H1 (cell line): ENCODE results near the gene FAM83G. TPM values are rescaled to one million over a fixed set of nuclear protein-coding genes. Genes with fewer than 3 reads are reported as not detected.

Experiments used
- CTCF ChIA-PET: fragments of 300-600 bp; sonication (Branson Sonifier 250); formaldehyde crosslinking; loops from one replicate; lab custom pipeline; 2021; ENCODE audit not compliant: partially characterized antibody; lab: Charles Lee
- POLR2A ChIA-PET: fragments of 300-600 bp; sonication (Branson Sonifier 250); formaldehyde crosslinking; loops from one replicate; lab custom pipeline; 2021; ENCODE audit warnings: inconsistent platforms; ENCODE audit not compliant: partially characterized antibody; lab: Charles Lee
- DNase-seq, 2 experiments: peaks; one replicate each; pipeline versions ENCODE4 v3.0.0 to v3.0.0-alpha.2; 2010 to 2022; ENCODE audit warnings: low spot score in 2 of 2, low read depth in 1 of 2, mixed read lengths in 1 of 2
- FAIRE-seq: peaks from 2 replicates; lab custom pipeline; 2011; peaks lifted over from hg19 to GRCh38; lab: Jason Lieb, UNC
- H2AFZ ChIP-seq: 2 replicates; pipeline ENCODE4 v1.8.1; 2012; ENCODE audit warnings: low read length, inconsistent platforms
- H2AK5ac ChIP-seq: 2 replicates; pipeline ENCODE4 v1.6.1; 2013; ENCODE audit warnings: low read depth, low read length
- H2BK120ac ChIP-seq: replicated peaks from 2 replicates; pipeline ENCODE3; 2013; ENCODE audit warnings: low read depth, low read length, inconsistent platforms
- H2BK12ac ChIP-seq: 2 replicates; pipeline ENCODE4 v1.6.1; 2013; ENCODE audit warnings: low read depth, low read length
- H2BK15ac ChIP-seq: 2 replicates; pipeline ENCODE4 v1.6.1; 2013; ENCODE audit warnings: low read length
- H2BK20ac ChIP-seq: 2 replicates; pipeline ENCODE4 v1.6.1; 2013; ENCODE audit warnings: low read length
- H2BK5ac ChIP-seq: 2 replicates; pipeline ENCODE4 v1.6.1; 2013; ENCODE audit warnings: low read depth, low read length
- H3K14ac ChIP-seq: 2 replicates; pipeline ENCODE4 v1.6.1; 2013; ENCODE audit warnings: inconsistent platforms; ENCODE audit not compliant: insufficient read length
- H3K18ac ChIP-seq: 2 replicates; pipeline ENCODE4 v1.6.1; 2013; ENCODE audit warnings: low read length; ENCODE audit errors: extremely low read depth
- H3K23ac ChIP-seq: 2 replicates; pipeline ENCODE4 v1.6.1; 2013; ENCODE audit warnings: inconsistent platforms; ENCODE audit not compliant: insufficient read length
- H3K23me2 ChIP-seq: 2 replicates; pipeline ENCODE4 v1.6.1; 2013; ENCODE audit warnings: low read depth, low read length
- H3K27ac ChIP-seq: 2 replicates; pipeline ENCODE4 v1.6.1; 2011; ENCODE audit warnings: low read depth, low read length, inconsistent platforms
- H3K27me3 ChIP-seq, 4 experiments: replicated peaks in 1 of 4; 1 replicate in 1 of 4; 2 replicates in 3 of 4; pipeline versions ENCODE4 v1.6.1 to v1.8.1; 2011 to 2013; ENCODE audit warnings: low read length in 3 of 4, mild to moderate bottlenecking in 3 of 4, inconsistent platforms in 2 of 4, mixed read lengths in 2 of 4, moderate library complexity in 1 of 4; ENCODE audit not compliant: control insufficient read depth in 3 of 4, insufficient read depth in 3 of 4; ENCODE audit errors: extremely low read depth in 1 of 4
- H3K36me3 ChIP-seq, 4 experiments: 2 replicates each; pipeline versions ENCODE4 v1.6.1 to v1.8.1; 2011 to 2013; ENCODE audit warnings: mild to moderate bottlenecking in 4 of 4, low read length in 3 of 4, moderate library complexity in 2 of 4, control low read depth in 1 of 4, inconsistent platforms in 1 of 4; ENCODE audit not compliant: insufficient read depth in 4 of 4, control insufficient read depth in 2 of 4
- H3K4ac ChIP-seq: replicated peaks from 2 replicates; pipeline ENCODE3; 2013; ENCODE audit warnings: low read length, low read depth, mixed read lengths, inconsistent platforms; ENCODE audit not compliant: insufficient read length
- H3K4me1 ChIP-seq, 4 experiments: replicated peaks in 1 of 4; 1 replicate in 1 of 4; 2 replicates in 3 of 4; pipeline versions ENCODE4 v1.6.1 to v1.8.1; 2011 to 2013; ENCODE audit warnings: low read length in 3 of 4, inconsistent platforms in 2 of 4, mixed read lengths in 1 of 4; ENCODE audit not compliant: insufficient read depth in 4 of 4, control insufficient read depth in 3 of 4
- H3K4me2 ChIP-seq, 2 experiments: 2 replicates each; pipeline versions ENCODE4 v1.6.1 to v1.8.1; 2011 to 2013; ENCODE audit warnings: low read depth in 2 of 2, low read length in 2 of 2, control low read depth in 1 of 2, inconsistent platforms in 1 of 2, mild to moderate bottlenecking in 1 of 2; ENCODE audit not compliant: insufficient read depth in 1 of 2
- H3K4me3 ChIP-seq, 4 experiments: fragments of 200-600, 300-600 bp in 1 of 4; sonication (generic), shearing (Covaris generic), sonication (Bioruptor Twin) in 1 of 4; 2 replicates each; pipeline versions ENCODE4 v1.5.1 to v1.8.1; 2011 to 2016; ENCODE audit warnings: low read length in 4 of 4, low read depth in 3 of 4, control low read depth in 2 of 4, inconsistent platforms in 2 of 4, mild to moderate bottlenecking in 2 of 4, mixed read lengths in 1 of 4, moderate library complexity in 1 of 4; ENCODE audit not compliant: insufficient read depth in 2 of 4; ENCODE audit errors: extremely low read depth in 1 of 4
- H3K56ac ChIP-seq: replicated peaks from 2 replicates; pipeline ENCODE3; 2013; ENCODE audit warnings: low read depth, mild to moderate bottlenecking, mixed read lengths, low read length, inconsistent platforms; ENCODE audit not compliant: insufficient read length
- H3K79me1 ChIP-seq: 2 replicates; pipeline ENCODE4 v1.6.1; 2013; ENCODE audit warnings: low read depth, low read length, control low read depth
- H3K79me2 ChIP-seq, 2 experiments: 2 replicates each; pipeline versions ENCODE4 v1.6.1 to v1.8.1; 2012 to 2013; ENCODE audit warnings: low read length in 2 of 2, mild to moderate bottlenecking in 2 of 2, inconsistent platforms in 1 of 2; ENCODE audit not compliant: insufficient read depth in 2 of 2, control insufficient read depth in 1 of 2
- H3K9ac ChIP-seq, 4 experiments: replicated peaks in 1 of 4; 1 replicate in 1 of 4; 2 replicates in 3 of 4; pipeline versions ENCODE4 v1.6.1 to v1.8.1; 2011 to 2013; ENCODE audit warnings: low read depth in 3 of 4, low read length in 3 of 4, control low read depth in 2 of 4, mild to moderate bottlenecking in 2 of 4, moderate library complexity in 2 of 4, inconsistent platforms in 1 of 4; ENCODE audit errors: extremely low read depth in 1 of 4
- H3K9me3 ChIP-seq, 2 experiments: 2 replicates each; pipeline versions ENCODE4 v1.6.1 to v1.8.1; 2012 to 2013; ENCODE audit warnings: mild to moderate bottlenecking in 2 of 2, moderate library complexity in 2 of 2, control low read depth in 1 of 2, inconsistent platforms in 1 of 2, low read depth in 1 of 2, low read length in 1 of 2, mixed read lengths in 1 of 2; ENCODE audit not compliant: insufficient read depth in 2 of 2
- H4K20me1 ChIP-seq, 2 experiments: replicated peaks in 1 of 2; 2 replicates each; pipeline versions ENCODE3 to v1.8.1; 2011 to 2013; ENCODE audit warnings: inconsistent platforms in 2 of 2, low read length in 2 of 2, mild to moderate bottlenecking in 1 of 2; ENCODE audit not compliant: insufficient read depth in 2 of 2, control insufficient read depth in 1 of 2
- H4K5ac ChIP-seq: 2 replicates; pipeline ENCODE4 v1.6.1; 2013; ENCODE audit warnings: low read length, low read depth, mixed read lengths, inconsistent platforms; ENCODE audit not compliant: insufficient read length
- H4K8ac ChIP-seq: 2 replicates; pipeline ENCODE4 v1.8.0; 2013; ENCODE audit warnings: mild to moderate bottlenecking, moderate library complexity, low read length, inconsistent platforms; ENCODE audit not compliant: insufficient read depth; ENCODE audit errors: extremely low read depth
- H4K91ac ChIP-seq: replicated peaks from 2 replicates; pipeline ENCODE3; 2013; ENCODE audit warnings: low read length, mixed read lengths, inconsistent platforms; ENCODE audit not compliant: insufficient read length
- CEBPB ChIP-seq: IDR thresholded peaks from 2 replicates; pipeline ENCODE4 v1.6.1; 2012; ENCODE audit warnings: low read depth, low read length
- CREB1 ChIP-seq: IDR thresholded peaks from 2 replicates; pipeline ENCODE4 v1.6.1; 2012; ENCODE audit warnings: inconsistent platforms
- JUND ChIP-seq: IDR thresholded peaks from 2 replicates; pipeline ENCODE4 v1.6.1; 2011; ENCODE audit warnings: mild to moderate bottlenecking, improper control_type of control experiment, low read length
- RAD21 ChIP-seq, 2 experiments: IDR thresholded peaks in 1 of 2; conservative IDR thresholded peaks in 1 of 2; 2 replicates each; pipeline ENCODE4 v1.6.1; 2011; ENCODE audit warnings: low read depth in 2 of 2, low read length in 2 of 2, improper control_type of control experiment in 1 of 2, inconsistent platforms in 1 of 2, mild to moderate bottlenecking in 1 of 2, moderate library complexity in 1 of 2
- RNF2 ChIP-seq: fragments of 200-900, 300-1000 bp; sonication (generic); IDR thresholded peaks from 2 replicates; pipeline ENCODE4 v1.7.1; 2016; ENCODE audit warnings: borderline replicate concordance, low read depth, mild to moderate bottlenecking, antibody characterized with exemption, low read length; ENCODE audit not compliant: poor library complexity, severe bottlenecking; ENCODE audit errors: missing control alignments
- SIRT6 ChIP-seq: IDR thresholded peaks from one replicate; pipeline ENCODE4 v1.7.1; 2012; ENCODE audit warnings: low read length, inconsistent platforms
- SIX5 ChIP-seq: IDR thresholded peaks from 2 replicates; pipeline ENCODE4 v1.6.1; 2011; ENCODE audit warnings: mild to moderate bottlenecking, low read depth, low read length
- SP1 ChIP-seq: IDR thresholded peaks from 2 replicates; pipeline ENCODE4 v1.6.1; 2011; ENCODE audit warnings: low read depth, low read length
- SRF ChIP-seq: IDR thresholded peaks from 2 replicates; pipeline ENCODE4 v1.6.1; 2011; ENCODE audit warnings: mild to moderate bottlenecking, low read depth, low read length, moderate library complexity
- TBP ChIP-seq: IDR thresholded peaks from 2 replicates; pipeline ENCODE4 v1.6.1; 2011; ENCODE audit warnings: low read depth, low read length, improper control_type of control experiment
- TCF12 ChIP-seq: IDR thresholded peaks from 2 replicates; pipeline ENCODE4 v1.6.1; 2011; ENCODE audit warnings: low read depth, mild to moderate bottlenecking, low read length
- TEAD4 ChIP-seq: IDR thresholded peaks from 2 replicates; pipeline ENCODE4 v1.6.1; 2012; ENCODE audit warnings: low read depth, low read length, inconsistent platforms, mixed read lengths
- WGBS, 2 experiments: shearing (Covaris generic) in 1 of 2; methylation state at CpG; one replicate each; pipeline versions ENCODE4 v1.1.6 to v1.1.7; 2013 to 2015; ENCODE audit warnings: low lambda C conversion rate in 2 of 2, mixed read lengths in 2 of 2, inconsistent platforms in 1 of 2, low coverage in 1 of 2, missing lambda C conversion rate in 1 of 2; ENCODE audit not compliant: insufficient replicate concordance in 2 of 2, insufficient coverage in 1 of 2, insufficient read length in 1 of 2; ENCODE audit errors: extremely low coverage in 1 of 2, missing lambda C conversion rate in 1 of 2; 5-methylcytosine and 5-hydroxymethylcytosine counted together
- polyA plus RNA-seq, 7 experiments: library from polyadenylated mRNA; depleted of rRNA in 3 of 7; stranded (reverse) in 5 of 7; unstranded in 2 of 7; fragments of >200 nt in 5 of 7; fragments of 200-250 nt in 2 of 7; gene quantifications; 1 replicate in 5 of 7; 2 replicates in 1 of 7; 4 replicates in 1 of 7; pipeline versions ENCODE4 v1.2.1 to v1.2.3, GENCODE V29; 2011 to 2013; ENCODE audit warnings: missing spikeins in 2 of 7, mixed read lengths in 2 of 7
- total RNA-seq: library from RNA; stranded (reverse); fragmentation: NEBNext Ultra II Directional; extraction: Animal tissue kit (Norgen Biotek cat#: 25700); gene quantifications from 2 replicates; pipeline ENCODE4 v1.2.1, GENCODE V29; 2021
- TF ChIP-seq, protein P1 (sequence below): IDR thresholded peaks from 2 replicates; pipeline ENCODE4 v1.6.1; 2012; ENCODE audit warnings: inconsistent platforms
- TF ChIP-seq, protein P2 (sequence below): IDR thresholded peaks from 2 replicates; pipeline ENCODE4 v1.6.1; 2012; ENCODE audit warnings: inconsistent platforms

The FAM83G gene
- total and polyA plus RNA-seq, 2 of the 8 experiments (the other 6 are each of a cell fraction or from before 2014, with no cell fraction given): 15.4 to 29.0 TPM

DNA sequence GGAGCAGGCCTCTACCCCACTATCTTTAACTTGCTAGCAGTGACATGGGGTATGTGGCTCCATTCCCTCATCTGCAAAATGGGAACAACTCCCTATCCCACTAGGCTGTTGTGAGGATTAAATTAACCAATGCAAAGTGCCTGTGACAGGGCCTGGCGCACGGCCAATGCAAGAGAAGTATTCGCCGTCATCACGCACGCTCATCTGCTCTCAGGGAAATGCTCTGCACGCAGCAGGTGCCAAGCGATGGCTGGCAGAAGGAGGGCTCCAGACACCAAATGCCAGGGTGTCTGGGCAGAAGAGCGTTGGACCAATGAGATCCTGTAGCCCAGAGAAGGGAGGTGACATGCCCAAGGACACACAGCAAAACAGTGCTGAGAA lies 17.3 kb downstream of the FAM83G start:
- POLR2A ChIA-PET: interaction anchor here (1.5 kb wide), 1 partner anchor 11 kb away, joined by 4 read pairs; no protein-coding TSS in a partner anchor
- Histone ChIP-seq H3K4me3 (no peak overlapping the region), H3K4me2 (no peak overlapping the region), H2BK5ac (no peak overlapping the region; the same call in 1 of the 2 replicates), H2BK15ac (no peak overlapping the region), H3K23ac (no peak overlapping the region), H3K79me1 (peaks cover 20% of the 10 kb centered on the region), H3K36me3 (peaks cover 0 to 18% (median 10%) of the 10 kb centered on the region in 4 experiments; a peak in 6 of 8 replicates), H4K91ac (no peak overlapping the region), H3K9ac (no peak overlapping the region), H3K18ac (no peak overlapping the region), H3K23me2 (no peaks in the 10 kb centered on the region), H3K27me3 (no peaks in the 10 kb centered on the region), H3K9me3 (no peaks in the 10 kb centered on the region), H3K56ac (no peak overlapping the region), H2BK20ac (no peak overlapping the region), H3K14ac (no peak overlapping the region), H3K27ac (no peak overlapping the region), H4K8ac (no peak overlapping the region), H3K4me1 (peaks cover 0 to 3% (median 0%) of the 10 kb centered on the region in 4 experiments; a peak in 1 of 7 replicates), H2AK5ac (no peak overlapping the region), H2BK120ac (no peak overlapping the region), H3K4ac (no peak overlapping the region), H4K20me1 (peaks cover 12 to 27% of the 10 kb centered on the region in 2 experiments), H3K79me2 (peaks cover 0 to 12% of the 10 kb centered on the region in 2 experiments; a peak in 1 of 4 replicates), H2BK12ac (no peak overlapping the region), H4K5ac (no peak overlapping the region), H2AFZ (no peak overlapping the region)
- DNase-seq (no peak), FAIRE-seq (no peak)
- CTCF ChIA-PET: interaction anchor here (2.5 kb wide), 1 partner anchor 27 kb away, joined by 9 read pairs; no protein-coding TSS in a partner anchor
- WGBS, 2 experiments: 90% methylated on average over 9 of the region's 9 CpGs; no CpG with 5 or more reads in 1 of the 2 experiments
- no peak for TF ChIP-seq TBP
- no peak for TF ChIP-seq TCF12
- no peak for TF ChIP-seq SP1
- no peak for TF ChIP-seq SIX5
- no peak for TF ChIP-seq SRF
- TF ChIP-seq RAD21 (IDR thresholded peaks at IDR 0.05 in 1 of 2, conservative IDR thresholded peaks at IDR 0.05 in 1 of 2; ENCODE audit: low read depth in 2 of 2, low read length in 2 of 2): no peak
- TF ChIP-seq SIRT6: no peak
- TF ChIP-seq, protein P1, sequence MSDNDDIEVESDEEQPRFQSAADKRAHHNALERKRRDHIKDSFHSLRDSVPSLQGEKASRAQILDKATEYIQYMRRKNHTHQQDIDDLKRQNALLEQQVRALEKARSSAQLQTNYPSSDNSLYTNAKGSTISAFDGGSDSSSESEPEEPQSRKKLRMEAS: no peak
- TF ChIP-seq, protein P2, sequence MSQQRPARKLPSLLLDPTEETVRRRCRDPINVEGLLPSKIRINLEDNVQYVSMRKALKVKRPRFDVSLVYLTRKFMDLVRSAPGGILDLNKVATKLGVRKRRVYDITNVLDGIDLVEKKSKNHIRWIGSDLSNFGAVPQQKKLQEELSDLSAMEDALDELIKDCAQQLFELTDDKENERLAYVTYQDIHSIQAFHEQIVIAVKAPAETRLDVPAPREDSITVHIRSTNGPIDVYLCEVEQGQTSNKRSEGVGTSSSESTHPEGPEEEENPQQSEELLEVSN: no peak
- no peak for TF ChIP-seq RNF2
- no peak for TF ChIP-seq CEBPB
- TF ChIP-seq CREB1: no peak
- no peak for TF ChIP-seq TEAD4
- TF ChIP-seq JUND: no peak
